BE2C (cell line): ENCODE data around the gene MUC7. TPM values are rescaled to one million over a fixed set of nuclear protein-coding genes. Genes with fewer than 3 reads are reported as not detected.

ENCODE experiments used
- DNase-seq: peaks from one replicate; pipeline ENCODE4 v3.0.0-alpha.2; 2020
- H3K27me3 ChIP-seq: fragments of 250-450 bp; sonication (Bioruptor Pico); 2 replicates; pipeline ENCODE4 v1.5.1; 2020; ENCODE audit warnings: mild to moderate bottlenecking
- H3K36me3 ChIP-seq: fragments of 250-450 bp; sonication (Bioruptor Pico); 2 replicates; pipeline ENCODE4 v1.5.1; 2020; ENCODE audit warnings: mild to moderate bottlenecking
- H3K4me1 ChIP-seq: fragments of 250-450 bp; sonication (Bioruptor Pico); 2 replicates; pipeline ENCODE4 v1.5.1; 2020
- H3K4me3 ChIP-seq: 2 replicates; pipeline ENCODE4 v1.5.1; 2011; ENCODE audit warnings: low read depth, low read length
- H3K9me3 ChIP-seq: fragments of 250-450 bp; sonication (Bioruptor Pico); 2 replicates; pipeline ENCODE4 v1.5.1; 2020
- CTCF ChIP-seq: IDR thresholded peaks from 2 replicates; pipeline ENCODE4 v1.5.1; 2012; ENCODE audit warnings: mild to moderate bottlenecking, low read depth, low read length
- polyA plus RNA-seq: library from polyadenylated mRNA; unstranded; fragments of >200 nt; gene quantifications from one replicate; pipeline ENCODE4 v1.2.1, GENCODE V29; 2012; ENCODE audit warnings: low read depth, missing spikeins; ENCODE audit not compliant: insufficient read length, insufficient read depth

Gene MUC7
- not detected for polyA plus RNA-seq

DNA sequence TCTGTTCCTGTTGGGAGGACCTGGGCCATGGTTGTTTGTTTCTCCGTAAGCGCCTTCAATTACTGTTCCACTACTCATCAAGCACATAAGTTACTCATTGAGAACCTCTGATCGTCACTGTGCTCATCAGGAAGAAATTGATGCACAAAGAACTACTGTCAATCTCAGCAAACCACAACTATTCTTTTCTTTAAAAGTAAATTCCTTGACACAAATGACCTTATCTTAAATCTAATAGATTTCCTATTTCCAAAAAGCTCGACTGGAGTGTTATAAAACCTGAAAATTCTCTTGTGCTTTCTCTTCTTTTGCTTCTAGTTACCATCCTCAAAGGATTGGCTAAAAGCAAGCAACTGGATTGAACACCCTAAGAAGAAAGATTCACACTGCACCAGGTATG is at the start of gene MUC7:
Gene MUC7 (plus strand): TSS at position 301 of the 400 bp plus-strand sequence. CDS start 1,825 bp downstream, outside the sequence.
- Histone ChIP-seq H3K4me1 (no peaks in the 10 kb centered on the region), H3K36me3 (no peaks in the 10 kb centered on the region), H3K27me3 (no peaks in the 10 kb centered on the region), H3K9me3 (no peaks in the 10 kb centered on the region), H3K4me3 (no peak within 1 kb of the TSS)
- no peak for DNase-seq
- no peak for TF ChIP-seq CTCF

DNA sequence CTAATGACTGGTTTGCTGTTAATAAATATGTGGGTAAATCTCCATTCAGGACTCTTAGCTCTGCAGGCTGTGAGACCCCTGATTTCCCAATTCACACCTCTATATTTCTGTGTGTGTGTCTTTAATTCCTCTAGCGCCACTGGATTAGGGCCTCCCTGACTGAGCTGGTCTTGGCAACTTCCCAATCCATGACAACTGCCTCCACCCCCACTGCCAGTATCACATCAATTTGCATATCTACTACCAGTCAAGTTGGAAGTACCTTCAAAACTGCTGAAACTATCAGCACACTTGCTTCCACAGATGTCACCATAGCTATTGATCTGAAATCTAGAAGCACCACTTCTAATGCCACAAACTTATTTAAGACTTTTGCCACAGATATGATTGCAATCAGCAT is 46.7 kb upstream of the MUC7 start:
- no peaks in the 10 kb centered on the region for H3K4me1 ChIP-seq
- no peak for DNase-seq
- no peaks in the 10 kb centered on the region for H3K36me3 ChIP-seq
- H3K4me3 ChIP-seq: no peak overlapping the region
- no peaks in the 10 kb centered on the region for H3K27me3 ChIP-seq
- H3K9me3 ChIP-seq: no peaks in the 10 kb centered on the region
- TF ChIP-seq CTCF: no peak

- Histone ChIP-seq H3K9me3 (no peaks in the 10 kb centered on the region), H3K27me3 (no peaks in the 10 kb centered on the region), H3K4me3 (no peak overlapping the region), H3K4me1 (no peaks in the 10 kb centered on the region), H3K36me3 (no peaks in the 10 kb centered on the region)
- DNase-seq: no peak
- TF ChIP-seq CTCF: no peak
Measured at GRCh38 chr4:70426789-70427188, 45.2 kb upstream of the MUC7 start.

GRCh38 chr4:70437197-70437596 is 34.8 kb upstream of the MUC7 start:
- Histone ChIP-seq H3K27me3 (no peaks in the 10 kb centered on the region), H3K9me3 (no peaks in the 10 kb centered on the region), H3K4me3 (no peak overlapping the region), H3K4me1 (no peaks in the 10 kb centered on the region), H3K36me3 (no peaks in the 10 kb centered on the region)
- no peak for TF ChIP-seq CTCF
- no peak for DNase-seq

- TF ChIP-seq CTCF: no peak
Measured at GRCh38 chr4:70442474-70442873, 29.5 kb upstream of the MUC7 start.

DNA sequence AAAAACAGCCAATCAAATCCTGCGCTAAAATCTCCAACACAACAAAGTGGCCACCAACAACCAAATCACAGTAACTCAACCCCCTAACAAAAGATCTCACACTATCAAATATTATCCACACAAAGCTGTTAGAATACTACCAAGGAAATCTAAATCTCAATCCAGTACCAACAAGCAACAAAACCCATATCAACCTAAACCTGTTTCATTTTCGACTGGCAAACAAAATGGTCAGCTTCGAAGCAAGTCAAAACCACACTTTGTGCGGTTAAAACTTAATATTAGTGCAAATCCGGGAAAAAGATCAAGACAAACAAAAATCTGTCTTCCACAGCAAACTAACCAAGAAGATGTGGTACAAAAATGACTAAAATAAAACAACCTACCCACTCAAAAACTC is 28.7 kb upstream of the MUC7 start:
- no peak for TF ChIP-seq CTCF

More at GRCh38 chr4:70442474-70442873, 29.5 kb upstream of the MUC7 start:
- no peaks in the 10 kb centered on the region for H3K4me1 ChIP-seq
- DNase-seq: no peak
- H3K36me3 ChIP-seq: no peaks in the 10 kb centered on the region
- no peaks in the 10 kb centered on the region for H3K27me3 ChIP-seq
- H3K4me3 ChIP-seq: no peak overlapping the region
- H3K9me3 ChIP-seq: no peaks in the 10 kb centered on the region

More for the DNA sequence above, 28.7 kb upstream of the MUC7 start:
- DNase-seq: no peak
- Histone ChIP-seq H3K9me3 (no peaks in the 10 kb centered on the region), H3K36me3 (no peaks in the 10 kb centered on the region), H3K27me3 (no peaks in the 10 kb centered on the region), H3K4me3 (no peak overlapping the region), H3K4me1 (no peaks in the 10 kb centered on the region)
